Kidney (tissue), 14 donors: ENCODE measurements around the gene MCL1. TPM values are rescaled to one million over a fixed set of nuclear protein-coding genes. Genes with fewer than 3 reads are reported as not detected.

ENCODE experiments used
- DNase-seq, 5 donors: peaks; one replicate each; pipeline ENCODE4 v3.0.0-alpha.2; 2013 to 2020
- FAIRE-seq: peaks from 2 replicates; lab custom pipeline; 2012; peaks lifted over from hg19 to GRCh38; lab: Jason Lieb, UNC
- H3K27ac ChIP-seq, 2 donors: one replicate each; pipeline ENCODE4 v1.7.0; 2013; ENCODE audit warnings: low read depth in 2 of 2, low read length in 2 of 2, inconsistent platforms in 1 of 2
- H3K27me3 ChIP-seq: one replicate; pipeline ENCODE4 v1.7.1; 2013; ENCODE audit warnings: low read length, inconsistent platforms; ENCODE audit not compliant: control insufficient read depth, insufficient read depth
- H3K36me3 ChIP-seq, 3 donors: one replicate each; pipeline versions ENCODE4 v1.7.0 to v1.7.1; 2013; ENCODE audit warnings: low read length in 3 of 3, control low read depth in 1 of 3, inconsistent platforms in 1 of 3; ENCODE audit not compliant: insufficient read depth in 3 of 3, control insufficient read depth in 2 of 3
- H3K4me1 ChIP-seq, 3 donors: one replicate each; pipeline versions ENCODE4 v1.7.0 to v1.7.1; 2013; ENCODE audit warnings: low read length in 3 of 3, inconsistent platforms in 1 of 3, low read depth in 1 of 3; ENCODE audit not compliant: control insufficient read depth in 2 of 3, insufficient read depth in 2 of 3
- H3K4me3 ChIP-seq, 3 donors: one replicate each; pipeline versions ENCODE4 v1.7.0 to v1.8.1; 2013; ENCODE audit warnings: low read length in 3 of 3, control low read depth in 1 of 3, inconsistent platforms in 1 of 3
- H3K9ac ChIP-seq, 3 donors: one replicate each; pipeline versions ENCODE4 v1.7.0 to v1.7.1; 2013; ENCODE audit warnings: low read length in 3 of 3, control low read depth in 1 of 3, inconsistent platforms in 1 of 3
- H3K9me3 ChIP-seq, 3 donors: one replicate each; pipeline versions ENCODE4 v1.7.0 to v1.7.1; 2013; ENCODE audit warnings: low read length in 3 of 3, control low read depth in 1 of 3, inconsistent platforms in 1 of 3; ENCODE audit not compliant: control insufficient read depth in 2 of 3, insufficient read depth in 1 of 3
- intact Hi-C: fragments of 100-400 bp; cut with DNase I; formaldehyde crosslinking; loops from one replicate; pipeline ENCODE4 v1.11.1; 2022
- polyA plus RNA-seq: library from polyadenylated mRNA; stranded (reverse); fragments of 350-450 nt; fragmentation: Illumina TruSeq; extraction: RNeasy Lipid Tissue Mini Kit (QIAGEN cat#74804); gene quantifications from one replicate; pipeline ENCODE4 v1.2.3, GENCODE V29; 2014; ENCODE audit warnings: low read depth, low replicate concordance; ENCODE audit not compliant: insufficient read depth
- total RNA-seq: library from RNA; stranded (reverse); fragmentation: NEBNext Ultra II Directional; extraction: Animal tissue kit (Norgen Biotek cat#: 25700); gene quantifications from one replicate; pipeline ENCODE4 v1.2.1, GENCODE V29; 2021
- TF ChIP-seq, protein P1 (sequence below): IDR thresholded peaks from 3 replicates; pipeline ENCODE4 v1.5.1; 2012; ENCODE audit warnings: mild to moderate bottlenecking, moderate library complexity, borderline replicate concordance; ENCODE audit not compliant: insufficient read depth; ENCODE audit errors: extremely low read depth
- donor health status: control.
- donor health status: control.
- donor health status: control.
- donor health status: control.
- donor health status: control.
- donor health status: DM: yes; HTN: yes; CAD: no.
- donor health status: Normal renal cell carcinoma (clear cell type).

Gene MCL1
- total and polyA plus RNA-seq, 2 donors from 2014 or later = 79.5 to 253 TPM

DNA sequence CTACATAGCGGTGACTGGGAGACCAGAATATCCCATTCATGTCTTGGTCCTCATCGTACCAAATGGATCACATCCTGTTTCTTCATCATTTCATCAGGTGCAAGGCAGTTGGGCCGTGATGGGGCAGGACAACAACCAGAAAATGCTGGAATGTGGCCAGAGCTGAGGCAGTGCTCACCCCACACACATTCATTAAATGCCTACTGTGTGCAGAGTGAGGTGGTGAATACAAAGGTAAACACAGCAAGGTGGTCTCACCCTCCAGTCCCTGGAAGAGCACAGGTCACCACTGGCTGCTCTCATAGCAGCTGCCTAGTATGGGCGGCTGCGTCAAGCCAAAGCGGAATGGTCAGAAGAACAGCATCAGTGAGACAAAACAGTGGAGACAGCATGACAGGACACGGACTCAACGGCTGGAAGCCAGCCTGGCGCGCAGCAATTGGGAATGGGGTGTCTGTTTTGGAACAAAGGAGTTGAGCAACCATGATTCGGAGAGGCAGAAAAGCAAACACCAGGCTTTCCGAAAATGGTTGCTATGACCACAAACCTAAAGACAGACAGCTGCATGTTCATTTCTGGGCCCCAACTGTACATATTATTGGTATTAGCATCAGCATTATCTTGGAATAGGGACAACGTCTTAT lies 35.8 kb downstream of the MCL1 start:
- H3K4me1 ChIP-seq = peaks cover 0 to 3% (median 0%) of the 10 kb centered on the region in 3 donors
- no peak overlapping the region for H3K9ac ChIP-seq
- no peak overlapping the region for H3K4me3 ChIP-seq
- DNase-seq = no peak
- FAIRE-seq = no peak
- H3K27ac ChIP-seq = no peak overlapping the region
- no peaks in the 10 kb centered on the region for H3K36me3 ChIP-seq
- TF ChIP-seq, protein P1, sequence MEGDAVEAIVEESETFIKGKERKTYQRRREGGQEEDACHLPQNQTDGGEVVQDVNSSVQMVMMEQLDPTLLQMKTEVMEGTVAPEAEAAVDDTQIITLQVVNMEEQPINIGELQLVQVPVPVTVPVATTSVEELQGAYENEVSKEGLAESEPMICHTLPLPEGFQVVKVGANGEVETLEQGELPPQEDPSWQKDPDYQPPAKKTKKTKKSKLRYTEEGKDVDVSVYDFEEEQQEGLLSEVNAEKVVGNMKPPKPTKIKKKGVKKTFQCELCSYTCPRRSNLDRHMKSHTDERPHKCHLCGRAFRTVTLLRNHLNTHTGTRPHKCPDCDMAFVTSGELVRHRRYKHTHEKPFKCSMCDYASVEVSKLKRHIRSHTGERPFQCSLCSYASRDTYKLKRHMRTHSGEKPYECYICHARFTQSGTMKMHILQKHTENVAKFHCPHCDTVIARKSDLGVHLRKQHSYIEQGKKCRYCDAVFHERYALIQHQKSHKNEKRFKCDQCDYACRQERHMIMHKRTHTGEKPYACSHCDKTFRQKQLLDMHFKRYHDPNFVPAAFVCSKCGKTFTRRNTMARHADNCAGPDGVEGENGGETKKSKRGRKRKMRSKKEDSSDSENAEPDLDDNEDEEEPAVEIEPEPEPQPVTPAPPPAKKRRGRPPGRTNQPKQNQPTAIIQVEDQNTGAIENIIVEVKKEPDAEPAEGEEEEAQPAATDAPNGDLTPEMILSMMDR = no peak
- intact Hi-C loops = no loop called here
- no peaks in the 10 kb centered on the region for H3K9me3 ChIP-seq
- H3K27me3 ChIP-seq = no peaks in the 10 kb centered on the region

GRCh38 chr1:150537732-150538684 lies 41.4 kb downstream of the MCL1 start:
- no peaks in the 10 kb centered on the region for H3K4me1 ChIP-seq
- H3K36me3 ChIP-seq = no peaks in the 10 kb centered on the region
- FAIRE-seq = no peak
- no peak overlapping the region for H3K4me3 ChIP-seq
- intact Hi-C loops = loop anchor here (10.0 kb wide), 1 partner anchor 73 kb away; no protein-coding TSS in a partner anchor
- no peak overlapping the region for H3K9ac ChIP-seq
- peak in 2 of 5 donors; percentile 44 to 77 for DNase-seq
- H3K9me3 ChIP-seq = no peaks in the 10 kb centered on the region
- TF ChIP-seq, protein P1 = no peak
- no peaks in the 10 kb centered on the region for H3K27me3 ChIP-seq
- H3K27ac ChIP-seq = no peak overlapping the region

DNA sequence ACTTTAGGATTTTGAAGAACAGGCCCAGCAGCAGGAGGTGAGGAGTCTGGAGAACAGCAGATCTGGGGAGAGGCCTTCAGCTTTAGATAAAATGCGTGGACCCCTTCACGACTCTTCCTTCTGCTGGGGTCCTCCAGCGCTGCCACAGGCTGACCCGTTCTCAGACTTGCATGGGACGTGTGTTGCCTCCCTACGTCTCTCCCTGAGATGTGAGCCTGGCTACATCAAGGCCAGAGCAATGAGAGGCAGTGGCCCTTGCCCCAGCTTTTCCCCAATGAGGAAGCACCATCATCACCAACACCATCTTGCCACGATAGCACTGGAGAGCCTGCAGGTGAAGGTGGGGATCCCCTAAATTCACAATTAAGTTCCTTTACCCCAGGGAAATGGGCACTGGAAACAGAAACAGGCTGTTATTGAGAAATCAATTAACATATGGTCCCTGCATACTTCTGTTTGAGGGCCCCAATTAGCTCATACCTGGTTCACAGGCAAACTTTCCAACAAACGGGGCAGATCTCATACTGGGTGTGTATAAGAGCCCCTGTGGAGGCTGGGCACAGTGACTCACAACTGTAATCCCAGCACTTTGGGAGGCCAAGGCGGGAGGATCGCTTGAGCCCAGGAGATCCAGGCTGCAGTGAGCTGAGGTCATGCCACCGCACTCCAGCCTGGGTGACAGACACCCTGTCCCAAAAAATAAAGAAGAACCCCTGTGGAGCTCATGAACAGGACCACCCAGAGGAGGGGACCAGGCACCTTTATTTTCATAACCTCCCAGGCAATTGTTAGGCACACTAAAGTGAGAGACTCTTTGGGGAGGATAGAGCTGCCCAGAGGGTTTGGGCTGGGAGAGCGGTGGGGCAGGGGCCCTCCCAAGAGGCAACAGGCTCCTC lies 42.3 kb downstream of the MCL1 start:
- H3K4me3 ChIP-seq = no peak overlapping the region
- DNase-seq = no peak
- no peaks in the 10 kb centered on the region for H3K4me1 ChIP-seq
- no peaks in the 10 kb centered on the region for H3K27me3 ChIP-seq
- no peak for FAIRE-seq
- no peak overlapping the region for H3K27ac ChIP-seq
- no peaks in the 10 kb centered on the region for H3K9me3 ChIP-seq
- intact Hi-C loops = loop anchor here (10.0 kb wide), 1 partner anchor 72 kb away; no protein-coding TSS in a partner anchor
- TF ChIP-seq, protein P1 = no peak
- H3K9ac ChIP-seq = no peak overlapping the region
- no peaks in the 10 kb centered on the region for H3K36me3 ChIP-seq
